K562 (cell line): Measurements from ENCODE around the gene TPX2. TPM values are rescaled to one million over a fixed set of nuclear protein-coding genes. Genes with fewer than 3 reads are reported as not detected.

Experiments
- ASH1L ChIP-seq: fragments of 450-650 bp; IDR thresholded peaks from 2 replicates; pipeline ENCODE4 v1.6.1; 2018; ENCODE audit warnings: borderline replicate concordance, mild to moderate bottlenecking, low read depth; ENCODE audit not compliant: partially characterized antibody
- BCLAF1 ChIP-seq, 2 experiments: fragments of 450-650 bp in 1 of 2; IDR thresholded peaks; 2 replicates each; pipeline ENCODE4 v1.6.1; 2011 to 2017; ENCODE audit warnings: low read depth in 2 of 2, antibody characterized with exemption in 1 of 2, borderline replicate concordance in 1 of 2, low read length in 1 of 2, mild to moderate bottlenecking in 1 of 2, mixed read lengths in 1 of 2; ENCODE audit not compliant: control insufficient read depth in 1 of 2
- CBX5 ChIP-seq: IDR thresholded peaks from 2 replicates; pipeline ENCODE4 v1.6.1; 2014; ENCODE audit warnings: low read depth, borderline replicate concordance
- CREB5 ChIP-seq: fragments of 250-450 bp; sonication (Bioruptor Pico); IDR thresholded peaks from 2 replicates; pipeline ENCODE4 v1.5.0; 2020; ENCODE audit warnings: mild to moderate bottlenecking
- MGA ChIP-seq: fragments of 450-650 bp; IDR thresholded peaks from 2 replicates; pipeline ENCODE4 v1.6.1; 2016; ENCODE audit warnings: mild to moderate bottlenecking, moderate library complexity
- NFRKB ChIP-seq: fragments of 450-650 bp; IDR thresholded peaks from 2 replicates; pipeline ENCODE4 v1.6.1; 2016; ENCODE audit warnings: low read depth
- RHOXF2B ChIP-seq: fragments of 250-450 bp; sonication (Bioruptor Pico); conservative IDR thresholded peaks from 2 replicates; pipeline ENCODE4 v1.5.1; 2021
- SIX5 ChIP-seq, 2 experiments: IDR thresholded peaks; 2 replicates each; pipeline ENCODE4 v1.6.1; 2011; ENCODE audit warnings: low read length in 2 of 2, borderline replicate concordance in 1 of 2, low read depth in 1 of 2, mild to moderate bottlenecking in 1 of 2, moderate library complexity in 1 of 2; ENCODE audit not compliant: insufficient read depth in 1 of 2
- SMAD4 ChIP-seq: fragments of 250-450 bp; sonication (Bioruptor Pico); conservative IDR thresholded peaks from 2 replicates; pipeline ENCODE4 v1.8.0; 2021; ENCODE audit warnings: inconsistent platforms, mild to moderate bottlenecking, moderate library complexity
- polyA plus RNA-seq, 8 experiments: library from polyadenylated mRNA; depleted of rRNA in 4 of 8; stranded (reverse) in 5 of 8; unstranded in 3 of 8; fragments of >200 nt; fragmentation: Nextera tagmentation in 2 of 8; fragmentation: Illumina TruSeq in 1 of 8; extraction: Ambion mirVana in 2 of 8; extraction: Trizol in 1 of 8; gene quantifications; 2 replicates each; pipeline versions ENCODE4 v1.2.1 to v1.2.3, GENCODE V29; 2011 to 2014; ENCODE audit warnings: inconsistent platforms in 1 of 8, missing spikeins in 1 of 8
- total RNA-seq, 7 experiments: library from RNA; depleted of rRNA in 6 of 7; stranded (reverse); fragments of >200 nt in 6 of 7; fragmentation: Illumina TruSeq in 2 of 7; extraction: Trizol in 2 of 7; gene quantifications; 2 replicates each; pipeline versions ENCODE4 v1.2.1 to v1.2.3, GENCODE V29; 2011 to 2021; ENCODE audit warnings: low replicate concordance in 1 of 7

Gene TPX2
- total and polyA plus RNA-seq, 9 of the 15 experiments (the other 6 are each of a cell fraction or from before 2014, with no cell fraction given), result 48.0 to 241 (median 133) TPM

- TF ChIP-seq CREB5 (CRISPR knock-in tag) (no peak), ASH1L (peak; percentile 12), BCLAF1 (IDR thresholded peaks at IDR 0.05; ENCODE audit: borderline replicate concordance in 1 of 2, control insufficient read depth in 1 of 2, low read depth in 2 of 2, low read length in 1 of 2) (0 out of 4 replicates have a peak, but pooled peaks of 1 of the 2 experiments have one; percentile 45), MGA (no peak), RHOXF2B (no peak), SIX5 (IDR thresholded peaks at IDR 0.05; ENCODE audit: borderline replicate concordance in 1 of 2, insufficient read depth in 1 of 2, low read depth in 1 of 2, low read length in 2 of 2) (no peak), SMAD4 (no peak), NFRKB (peak; percentile 51; the same call in 1 of the 2 replicates), CBX5 (no peak)
Observed at GRCh38 chr20:31705598-31706597, 33.2 kb upstream of the TPX2 start (continued).
